A549 (cell line): ENCODE results near the gene LRP5. TPM values are rescaled to one million over a fixed set of nuclear protein-coding genes. Genes with fewer than 3 reads are reported as not detected.
A peak's percentile ranks its signal among the peaks of the same experiment; 100 is the strongest.
"Not testable (repeated sequence)": the region's sequence is repeated elsewhere in the genome, so short reads cannot be mapped to it uniquely, and the experiment has no call there.

Experiments
- ATAC-seq, 2 experiments: fragments of 200-7000 bp in 1 of 2; fragments of >200 bp in 1 of 2; cut with Nextera tagmentation in 1 of 2; cut with Tn5 transposase in 1 of 2; 3 replicates each; pipeline versions ENCODE4 v1.8.0 to v1.9.1; 2018 to 2020; ENCODE audit warnings: mild to moderate bottlenecking in 1 of 2, moderate library complexity in 1 of 2
- CTCF ChIA-PET: fragments of 300-600 bp; sonication (Branson Sonifier 250); formaldehyde crosslinking; extraction: SDS; loops from one replicate; lab custom pipeline; 2021; ENCODE audit warnings: antibody characterized with exemption, inconsistent platforms; lab: Yijun Ruan, JAX
- POLR2A ChIA-PET: fragments of 350-600 bp; formaldehyde crosslinking; extraction: SDS; loops from one replicate; lab custom pipeline; 2021; ENCODE audit warnings: antibody characterized with exemption, inconsistent platforms; lab: Yijun Ruan, JAX
- DNase-seq, 2 experiments: peaks; one replicate each; pipeline versions ENCODE4 v3.0.0 to v3.0.0-alpha.2; 2011 to 2016; ENCODE audit warnings: low read depth in 1 of 2, low spot score in 1 of 2
- FAIRE-seq: peaks from 2 replicates; lab custom pipeline; 2011; peaks lifted over from hg19 to GRCh38; lab: Jason Lieb, UNC
- H3K27ac ChIP-seq, 2 experiments: fragments of >200 bp; sonication (Bioruptor Twin); formaldehyde crosslinking; 3 replicates each; pipeline ENCODE4 v1.5.1; 2016 to 2017
- H3K4me1 ChIP-seq: fragments of >200 bp; sonication (Bioruptor Twin); formaldehyde crosslinking; 3 replicates; pipeline ENCODE4 v1.6.1; 2016
- H3K4me2 ChIP-seq: fragments of >200 bp; sonication (Bioruptor Twin); formaldehyde crosslinking; 3 replicates; pipeline ENCODE4 v1.6.1; 2016
- H3K4me3 ChIP-seq: fragments of >200 bp; sonication (Bioruptor Twin); formaldehyde crosslinking; 3 replicates; pipeline ENCODE4 v1.5.1; 2016
- H3K9me3 ChIP-seq: fragments of >200 bp; sonication (Bioruptor Twin); formaldehyde crosslinking; 3 replicates; pipeline ENCODE4 v1.6.1; 2016
- ATOH8 ChIP-seq: fragments of 250-450 bp; sonication (Bioruptor Pico); IDR thresholded peaks from 2 replicates; pipeline ENCODE4 v1.5.0; 2020; ENCODE audit warnings: low read depth, mild to moderate bottlenecking, moderate library complexity
- CBX2 ChIP-seq: fragments of 200-600 bp; sonication (generic); IDR thresholded peaks from 2 replicates; pipeline ENCODE4 v1.6.1; 2016; ENCODE audit warnings: low read depth, mild to moderate bottlenecking, borderline replicate concordance
- FOSB ChIP-seq: fragments of 250-450 bp; sonication (Bioruptor Pico); IDR thresholded peaks from 2 replicates; pipeline ENCODE4 v1.5.0; 2020; ENCODE audit warnings: mild to moderate bottlenecking, moderate library complexity
- FOSL2 ChIP-seq, 2 experiments: fragments of 450-650 bp in 1 of 2; fragments of >200 bp in 1 of 2; sonication (Bioruptor Twin) in 1 of 2; formaldehyde crosslinking; IDR thresholded peaks; 2 replicates each; pipeline versions ENCODE4 v1.5.0 to v1.6.1; 2016 to 2020; ENCODE audit warnings: mild to moderate bottlenecking in 1 of 2, moderate library complexity in 1 of 2
- FOXS1 ChIP-seq: fragments of 250-450 bp; sonication (Bioruptor Pico); IDR thresholded peaks from 2 replicates; pipeline ENCODE4 v1.5.0; 2020; ENCODE audit warnings: mild to moderate bottlenecking, moderate library complexity
- HDAC2 ChIP-seq: fragments of 200-600 bp; sonication (generic); IDR thresholded peaks from 2 replicates; pipeline ENCODE4 v1.6.1; 2016
- HEYL ChIP-seq: fragments of 250-450 bp; sonication (Bioruptor Pico); IDR thresholded peaks from 2 replicates; pipeline ENCODE4 v1.8.0; 2021; ENCODE audit warnings: mild to moderate bottlenecking, moderate library complexity
- JUN ChIP-seq, 2 experiments: fragments of >200 bp; sonication (Bioruptor Twin); formaldehyde crosslinking; IDR thresholded peaks; 2 replicates in 1 of 2; 3 replicates in 1 of 2; pipeline ENCODE4 v1.6.1; 2016 to 2017
- KDM5A ChIP-seq: fragments of 200-600 bp; sonication (generic); IDR thresholded peaks from 2 replicates; pipeline ENCODE4 v1.6.1; 2016; ENCODE audit warnings: antibody characterized with exemption, mild to moderate bottlenecking
- MAX ChIP-seq: IDR thresholded peaks from 2 replicates; pipeline ENCODE4 v1.6.1; 2012
- NR3C1 ChIP-seq: fragments of >200 bp; sonication (Bioruptor Twin); formaldehyde crosslinking; IDR thresholded peaks from 3 replicates; pipeline ENCODE4 v1.6.1; 2017
- PHF8 ChIP-seq: fragments of 200-600 bp; sonication (generic); IDR thresholded peaks from 2 replicates; pipeline ENCODE4 v1.6.1; 2016; ENCODE audit warnings: low read depth, mild to moderate bottlenecking, antibody characterized with exemption, moderate library complexity, borderline replicate concordance
- RAD21 ChIP-seq, 2 experiments: fragments of >200 bp in 1 of 2; sonication (Bioruptor Twin) in 1 of 2; formaldehyde crosslinking in 1 of 2; IDR thresholded peaks in 1 of 2; conservative IDR thresholded peaks in 1 of 2; 2 replicates in 1 of 2; 3 replicates in 1 of 2; pipeline ENCODE4 v1.6.1; 2012 to 2018; ENCODE audit warnings: inconsistent platforms in 1 of 2
- REST ChIP-seq: fragments of 200-600 bp; sonication (generic); IDR thresholded peaks from 2 replicates; pipeline ENCODE4 v1.6.1; 2016; ENCODE audit warnings: antibody characterized with exemption, mild to moderate bottlenecking, moderate library complexity
- SMC3 ChIP-seq: fragments of >200 bp; sonication (Bioruptor Twin); formaldehyde crosslinking; IDR thresholded peaks from 3 replicates; pipeline ENCODE4 v1.6.1; 2018; ENCODE audit warnings: inconsistent platforms
- WGBS: methylation state at CpG from one replicate; pipeline ENCODE4 v1.1.6; 2017; ENCODE audit errors: missing lambda C conversion rate; 5-methylcytosine and 5-hydroxymethylcytosine counted together
- polyA plus RNA-seq, 4 experiments: library from polyadenylated mRNA; depleted of rRNA in 3 of 4; stranded (reverse); fragments of >200 nt; fragmentation: RNase III in 1 of 4; extraction: RNeasy Plus Mini Kit Qiagen cat#74134 plus additional on column Dnase treatment in 1 of 4; gene quantifications; 2 replicates in 3 of 4; 3 replicates in 1 of 4; pipeline ENCODE4 v1.2.3, GENCODE V29; 2011 to 2017

The LRP5 gene
- polyA plus RNA-seq, 2 of the 4 experiments (the other 2 are of a cell fraction) = 10.9 to 32.3 TPM

DNA sequence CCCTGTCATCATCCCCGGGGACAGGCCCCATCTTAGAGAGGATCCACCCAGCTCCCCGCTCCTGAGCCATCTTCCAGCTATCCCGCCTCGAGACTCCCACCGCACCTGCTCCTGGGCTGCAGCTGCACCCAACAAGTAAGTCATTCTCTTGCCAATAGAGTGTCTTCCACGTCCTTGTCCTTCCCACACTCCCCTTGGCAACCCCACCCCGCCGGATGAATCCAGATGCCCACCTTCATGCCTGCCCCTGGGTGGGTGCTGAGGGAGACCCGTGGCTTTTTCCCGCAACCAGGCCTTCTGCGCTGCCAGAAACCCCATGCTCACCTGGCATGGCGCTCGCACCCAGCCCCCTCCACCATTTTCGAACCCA lies 29.5 kb upstream of the LRP5 start:
- ChIA-PET CTCF (interaction anchor here (1.1 to 9.2 kb wide), 3 partner anchors 12 to 25 kb away, joined by 4 to 78 read pairs (median 5); no protein-coding TSS in a partner anchor), POLR2A (no interaction called here)
- WGBS = 83% methylated on average over 14 of the region's 14 CpGs
- Histone ChIP-seq H3K9me3 (0 out of 3 replicates have a peak, but pooled peaks cover under 1% of the 10 kb centered on the region), H3K4me3 (no peak overlapping the region), H3K4me1 (no peaks in the 10 kb centered on the region), H3K27ac (no peak overlapping the region), H3K4me2 (no peak overlapping the region)
- FAIRE-seq (no peak), DNase-seq (no peak), ATAC-seq (0 out of 6 replicates have a peak, but pooled peaks of 1 of the 2 experiments have one; percentile 19)
- TF ChIP-seq KDM5A (no peak), PHF8 (no peak), FOSL2 (IDR thresholded peaks at IDR 0.05) (no peak), FOSL2 (CRISPR knock-in tag; IDR thresholded peaks at IDR 0.05) (no peak), SMC3 (no peak), FOXS1 (no peak), ATOH8 (CRISPR knock-in tag) (no peak), MAX (no peak), RAD21 (conservative IDR thresholded peaks at IDR 0.05 in 1 of 2, IDR thresholded peaks at IDR 0.05 in 1 of 2) (no peak), JUN (IDR thresholded peaks at IDR 0.05) (no peak), REST (no peak), CBX2 (no peak)

GRCh38 chr11:68284588-68284987 lies 27.8 kb upstream of the LRP5 start:
- DNase-seq, POLR2A ChIA-PET, H3K4me1 ChIP-seq, ATAC-seq, H3K4me3 ChIP-seq, H3K4me2 ChIP-seq, H3K27ac ChIP-seq, FAIRE-seq: not testable (repeated sequence)
- WGBS = 69% methylated on average over 3 of the region's 3 CpGs
- peaks cover 14% of the 10 kb centered on the region for H3K9me3 ChIP-seq
- CTCF ChIA-PET = interaction anchor here (0.6 to 9.2 kb wide), 4 partner anchors 14 to 763 kb away, joined by 3 to 78 read pairs (median 4); no protein-coding TSS in a partner anchor

DNA sequence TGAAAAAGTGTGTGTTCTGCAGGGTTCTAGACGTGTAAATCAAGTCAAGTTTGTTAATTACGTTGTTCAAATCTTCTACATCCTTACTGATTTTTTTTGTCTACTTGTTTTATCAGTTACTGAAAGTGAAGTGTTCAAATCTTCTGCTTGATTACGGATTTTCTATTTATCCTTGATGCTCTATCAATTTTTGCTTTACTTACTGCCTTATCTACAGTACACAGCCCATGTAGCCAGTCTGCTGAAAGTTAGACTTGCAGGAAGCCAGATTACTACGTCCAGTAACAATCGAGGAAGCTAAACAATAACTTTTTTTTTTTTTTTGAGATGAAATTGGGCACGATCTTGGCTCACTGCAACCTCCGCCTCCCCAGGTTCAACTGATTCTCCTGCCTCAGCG lies 25.0 kb upstream of the LRP5 start:
- WGBS = 63% methylated on average over 8 of the region's 8 CpGs
- TF ChIP-seq HDAC2 (no peak), HEYL (CRISPR knock-in tag) (no peak), NR3C1 (no peak), FOSB (CRISPR knock-in tag) (no peak)
- no peak for FAIRE-seq
- no peak overlapping the region for H3K27ac ChIP-seq
- POLR2A ChIA-PET = interaction anchor here (0.6 kb wide), 1 partner anchor 10 kb away, joined by 3 read pairs; no protein-coding TSS in a partner anchor
- H3K4me3 ChIP-seq = no peak overlapping the region
- ATAC-seq = no peak
- no peak for DNase-seq
- H3K4me1 ChIP-seq = no peaks in the 10 kb centered on the region
- CTCF ChIA-PET = interaction anchor here (1.0 to 9.2 kb wide), 4 partner anchors 11 to 658 kb away, joined by 4 to 78 read pairs (median 8); partner anchors contain the start of gene NUDT8
- H3K4me2 ChIP-seq = no peak overlapping the region
- H3K9me3 ChIP-seq = peaks cover 18% of the 10 kb centered on the region
